SU-DHL-6 (cell line): ENCODE measurements around the gene SCRN1.

Experiments used
- H2AFZ ChIP-seq: fragments of 200-600 bp; sonication (generic); 2 replicates; pipeline ENCODE4 v1.6.1; 2014; ENCODE audit warnings: low read depth, mild to moderate bottlenecking, moderate library complexity, mixed read lengths, antibody characterized with exemption, low read length; ENCODE audit not compliant: severe bottlenecking
- H3F3A ChIP-seq: fragments of 200-600 bp; shearing (Covaris generic); 2 replicates; pipeline ENCODE4 v1.6.0; 2016; ENCODE audit warnings: antibody characterized with exemption, mild to moderate bottlenecking; ENCODE audit not compliant: insufficient read depth
- H3K27ac ChIP-seq: fragments of 200-600 bp; sonication (generic); 2 replicates; pipeline ENCODE4 v1.5.1; 2016; ENCODE audit warnings: low read depth, mild to moderate bottlenecking, low read length, moderate library complexity, mixed read lengths
- H3K27me3 ChIP-seq: fragments of 200-600 bp; sonication (generic), shearing (Covaris generic); 2 replicates; pipeline ENCODE4 v1.6.0; 2014; ENCODE audit warnings: mild to moderate bottlenecking, low read length
- H3K36me3 ChIP-seq: fragments of 200-600 bp; sonication (generic); 2 replicates; pipeline ENCODE4 v1.6.1; 2014; ENCODE audit warnings: mild to moderate bottlenecking, low read length, mixed read lengths
- H3K4me2 ChIP-seq: fragments of 300-600, 200-600 bp; shearing (Covaris generic), sonication (generic); 2 replicates; pipeline ENCODE4 v1.6.0; 2014; ENCODE audit warnings: low read length, low read depth, mild to moderate bottlenecking; ENCODE audit not compliant: poor library complexity, severe bottlenecking
- H3K4me3 ChIP-seq: fragments of 200-600 bp; sonication (generic); 2 replicates; pipeline ENCODE4 v1.5.1; 2014; ENCODE audit warnings: antibody characterized with exemption, low read length, mild to moderate bottlenecking, mixed read lengths; ENCODE audit not compliant: insufficient read depth, poor library complexity, severe bottlenecking
- H3K79me2 ChIP-seq: fragments of 200-600 bp; sonication (generic); 2 replicates; pipeline ENCODE4 v1.6.1; 2014; ENCODE audit warnings: mild to moderate bottlenecking, low read length, moderate library complexity; ENCODE audit not compliant: insufficient read depth
- H3K9ac ChIP-seq: fragments of 200-600 bp; sonication (generic); 2 replicates; pipeline ENCODE4 v1.7.0; 2014; ENCODE audit warnings: mild to moderate bottlenecking, low read length
- H3K9me2 ChIP-seq: fragments of 200-600 bp; sonication (generic); replicated peaks from 2 replicates; pipeline ENCODE4 v1.6.1; 2014; ENCODE audit warnings: low read length; ENCODE audit not compliant: insufficient read depth
- H3K9me3 ChIP-seq: fragments of 200-600 bp; sonication (generic); 2 replicates; pipeline ENCODE4 v1.6.1; 2014; ENCODE audit warnings: low read length, mixed read lengths; ENCODE audit not compliant: insufficient read depth
- H4K20me1 ChIP-seq: fragments of 200-600 bp; sonication (generic); 2 replicates; pipeline ENCODE4 v1.6.1; 2014; ENCODE audit warnings: low read depth, mild to moderate bottlenecking, antibody characterized with exemption, low read length, moderate library complexity, mixed read lengths
- CTCF ChIP-seq: fragments of 200-600 bp; sonication (generic); IDR thresholded peaks from one replicate; pipeline ENCODE4 v1.5.1; 2017; ENCODE audit warnings: antibody characterized with exemption, mild to moderate bottlenecking, low read length, moderate library complexity; ENCODE audit not compliant: insufficient read depth, poor library complexity, severe bottlenecking
- EZH2phosphoT487 ChIP-seq: fragments of 200-600 bp; sonication (generic), shearing (Covaris generic); conservative IDR thresholded peaks from 2 replicates; pipeline ENCODE4 v1.6.1; 2018; ENCODE audit warnings: mild to moderate bottlenecking, antibody characterized with exemption, low read length, moderate library complexity, mixed read lengths

The SCRN1 gene

GRCh38 chr7:29906200-29907022 is 83.2 kb downstream of the SCRN1 start:
- no peaks in the 10 kb centered on the region for H3K79me2 ChIP-seq
- no peak overlapping the region for H3K4me2 ChIP-seq
- peaks cover 3% of the 10 kb centered on the region; the same call in 1 of the 2 replicates for H3K27me3 ChIP-seq
- H3K36me3 ChIP-seq: no peaks in the 10 kb centered on the region
- no peaks in the 10 kb centered on the region for H4K20me1 ChIP-seq
- no peak overlapping the region for H3K4me3 ChIP-seq
- no peak overlapping the region for H2AFZ ChIP-seq
- H3K9me3 ChIP-seq: peaks cover 17% of the 10 kb centered on the region
- H3K9me2 ChIP-seq: no peaks in the 10 kb centered on the region
- H3K27ac ChIP-seq: no peak overlapping the region
- TF ChIP-seq CTCF (no peak), EZH2phosphoT487 (no peak)
- H3F3A ChIP-seq: no peaks in the 10 kb centered on the region
- no peak overlapping the region for H3K9ac ChIP-seq

GRCh38 chr7:29900745-29901144 is 88.9 kb downstream of the SCRN1 start:
- Histone ChIP-seq H3K4me2 (no peak overlapping the region), H3K36me3 (no peaks in the 10 kb centered on the region), H3K9me2 (no peaks in the 10 kb centered on the region), H3F3A (no peaks in the 10 kb centered on the region), H4K20me1 (no peaks in the 10 kb centered on the region), H3K27ac (no peak overlapping the region), H3K4me3 (no peak overlapping the region), H3K27me3 (peaks cover 3% of the 10 kb centered on the region; the same call in 1 of the 2 replicates), H3K79me2 (no peaks in the 10 kb centered on the region), H3K9ac (no peak overlapping the region), H2AFZ (no peak overlapping the region), H3K9me3 (no peaks in the 10 kb centered on the region)
- TF ChIP-seq CTCF: no peak
- TF ChIP-seq EZH2phosphoT487: no peak

- no peak overlapping the region for H3K9ac ChIP-seq
- no peak overlapping the region for H3K4me3 ChIP-seq
- H3K9me2 ChIP-seq: no peaks in the 10 kb centered on the region
- no peaks in the 10 kb centered on the region for H3F3A ChIP-seq
- no peaks in the 10 kb centered on the region for H3K9me3 ChIP-seq
- no peak overlapping the region for H2AFZ ChIP-seq
- H3K4me2 ChIP-seq: no peak overlapping the region
- H3K27me3 ChIP-seq: peaks cover 3% of the 10 kb centered on the region; the same call in 1 of the 2 replicates
- H4K20me1 ChIP-seq: no peaks in the 10 kb centered on the region
- H3K36me3 ChIP-seq: no peaks in the 10 kb centered on the region
- TF ChIP-seq EZH2phosphoT487 (no peak), CTCF (no peak)
- no peak overlapping the region for H3K27ac ChIP-seq
- no peaks in the 10 kb centered on the region for H3K79me2 ChIP-seq
Measured at GRCh38 chr7:29898301-29898700, 91.3 kb downstream of the SCRN1 start.
